PC-3 (cell line): Measurements from ENCODE around the gene SNX21.

Experiments used
- EZH2 ChIP-seq: fragments of 300-600 bp; sonication (generic); IDR thresholded peaks from one replicate; pipeline ENCODE4 v1.6.1; 2017; ENCODE audit warnings: antibody characterized with exemption, mild to moderate bottlenecking, low read length; ENCODE audit not compliant: unreplicated experiment
- TF ChIP-seq, protein P1 (sequence below): fragments of 300-600 bp; sonication (generic); conservative IDR thresholded peaks from 2 replicates; pipeline ENCODE4 v1.5.1; 2017; ENCODE audit warnings: antibody characterized with exemption, low read depth, mild to moderate bottlenecking, low read length

GRCh38 chr20:45788351-45788750 lies 45.2 kb upstream of the SNX21 start:
- TF ChIP-seq, protein P1, sequence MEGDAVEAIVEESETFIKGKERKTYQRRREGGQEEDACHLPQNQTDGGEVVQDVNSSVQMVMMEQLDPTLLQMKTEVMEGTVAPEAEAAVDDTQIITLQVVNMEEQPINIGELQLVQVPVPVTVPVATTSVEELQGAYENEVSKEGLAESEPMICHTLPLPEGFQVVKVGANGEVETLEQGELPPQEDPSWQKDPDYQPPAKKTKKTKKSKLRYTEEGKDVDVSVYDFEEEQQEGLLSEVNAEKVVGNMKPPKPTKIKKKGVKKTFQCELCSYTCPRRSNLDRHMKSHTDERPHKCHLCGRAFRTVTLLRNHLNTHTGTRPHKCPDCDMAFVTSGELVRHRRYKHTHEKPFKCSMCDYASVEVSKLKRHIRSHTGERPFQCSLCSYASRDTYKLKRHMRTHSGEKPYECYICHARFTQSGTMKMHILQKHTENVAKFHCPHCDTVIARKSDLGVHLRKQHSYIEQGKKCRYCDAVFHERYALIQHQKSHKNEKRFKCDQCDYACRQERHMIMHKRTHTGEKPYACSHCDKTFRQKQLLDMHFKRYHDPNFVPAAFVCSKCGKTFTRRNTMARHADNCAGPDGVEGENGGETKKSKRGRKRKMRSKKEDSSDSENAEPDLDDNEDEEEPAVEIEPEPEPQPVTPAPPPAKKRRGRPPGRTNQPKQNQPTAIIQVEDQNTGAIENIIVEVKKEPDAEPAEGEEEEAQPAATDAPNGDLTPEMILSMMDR: no peak
- TF ChIP-seq EZH2: no peak
